ENCODE results near the gene IGFBP5. TPM values are rescaled to one million over a fixed set of nuclear protein-coding genes. Genes with fewer than 3 reads are reported as not detected.

Gene IGFBP5
- total RNA-seq, 1 donor from 2014 or later: 1,383 TPM

DNA sequence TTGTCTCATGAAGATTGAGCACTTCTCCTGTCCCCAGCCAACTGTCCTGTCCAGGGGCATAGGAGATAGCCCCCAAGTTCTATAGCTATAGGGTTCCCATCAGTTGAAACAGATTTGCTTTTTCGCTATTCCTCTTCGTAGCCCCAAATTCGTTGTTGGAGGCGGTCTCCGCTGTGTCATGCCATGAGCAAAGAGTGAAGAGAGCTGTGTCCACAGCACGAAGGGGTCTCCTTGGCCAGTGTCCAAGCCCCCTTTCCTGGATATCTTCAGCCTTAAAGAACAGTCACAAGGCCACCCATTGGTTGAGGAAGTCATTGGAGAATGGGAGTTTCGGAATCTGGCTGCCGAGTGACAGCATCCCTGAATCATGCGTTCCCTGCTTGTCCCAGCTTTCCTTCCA, 21.0 kb downstream of the IGFBP5 start:
- no peaks in the 10 kb centered on the region for H3K27me3 Mint-ChIP-seq (ENCODE audit: unreplicated experiment)
- peaks cover 50% of the 10 kb centered on the region for H3K36me3 Mint-ChIP-seq (ENCODE audit: unreplicated experiment)
- H3K9me3 Mint-ChIP-seq (ENCODE audit: unreplicated experiment): no peaks in the 10 kb centered on the region
- H3K4me3 Mint-ChIP-seq (ENCODE audit: unreplicated experiment): no peak overlapping the region
- H3K4me1 Mint-ChIP-seq (ENCODE audit: unreplicated experiment): peaks cover 4% of the 10 kb centered on the region
- TF ChIP-seq, protein P1, sequence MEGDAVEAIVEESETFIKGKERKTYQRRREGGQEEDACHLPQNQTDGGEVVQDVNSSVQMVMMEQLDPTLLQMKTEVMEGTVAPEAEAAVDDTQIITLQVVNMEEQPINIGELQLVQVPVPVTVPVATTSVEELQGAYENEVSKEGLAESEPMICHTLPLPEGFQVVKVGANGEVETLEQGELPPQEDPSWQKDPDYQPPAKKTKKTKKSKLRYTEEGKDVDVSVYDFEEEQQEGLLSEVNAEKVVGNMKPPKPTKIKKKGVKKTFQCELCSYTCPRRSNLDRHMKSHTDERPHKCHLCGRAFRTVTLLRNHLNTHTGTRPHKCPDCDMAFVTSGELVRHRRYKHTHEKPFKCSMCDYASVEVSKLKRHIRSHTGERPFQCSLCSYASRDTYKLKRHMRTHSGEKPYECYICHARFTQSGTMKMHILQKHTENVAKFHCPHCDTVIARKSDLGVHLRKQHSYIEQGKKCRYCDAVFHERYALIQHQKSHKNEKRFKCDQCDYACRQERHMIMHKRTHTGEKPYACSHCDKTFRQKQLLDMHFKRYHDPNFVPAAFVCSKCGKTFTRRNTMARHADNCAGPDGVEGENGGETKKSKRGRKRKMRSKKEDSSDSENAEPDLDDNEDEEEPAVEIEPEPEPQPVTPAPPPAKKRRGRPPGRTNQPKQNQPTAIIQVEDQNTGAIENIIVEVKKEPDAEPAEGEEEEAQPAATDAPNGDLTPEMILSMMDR (IDR thresholded peaks at IDR 0.05): no peak
- peak overlapping the region; percentile 61 for H3K27ac Mint-ChIP-seq (ENCODE audit: unreplicated experiment)
- no peak for DNase-seq (ENCODE audit: extremely low spot score, unreplicated experiment)

DNA sequence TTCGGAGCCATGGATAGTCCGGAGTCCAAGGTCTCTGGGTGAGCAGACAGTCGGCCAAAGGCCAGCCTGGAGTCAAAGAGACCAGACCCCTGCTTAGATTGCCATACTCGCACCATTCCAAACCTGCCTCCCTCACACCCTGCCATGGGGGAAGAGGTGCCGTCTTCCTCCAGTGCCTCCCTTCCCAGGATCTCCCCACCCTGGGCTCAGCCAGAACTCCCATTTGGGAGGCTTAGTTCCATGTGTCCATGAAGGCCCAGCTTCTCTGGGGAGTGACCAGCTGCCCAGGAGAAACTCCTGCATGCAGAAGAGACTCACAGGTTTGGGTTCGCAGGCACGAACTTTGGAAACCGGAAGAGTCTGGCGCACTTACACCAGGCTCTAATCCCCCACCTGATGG, 21.7 kb downstream of the IGFBP5 start:
- Mint-ChIP-seq H3K27me3 (ENCODE audit: unreplicated experiment) (no peaks in the 10 kb centered on the region), H3K36me3 (ENCODE audit: unreplicated experiment) (peaks cover 42% of the 10 kb centered on the region), H3K4me1 (ENCODE audit: unreplicated experiment) (no peaks in the 10 kb centered on the region), H3K27ac (ENCODE audit: unreplicated experiment) (peak overlapping the region; percentile 27), H3K4me3 (ENCODE audit: unreplicated experiment) (no peak overlapping the region), H3K9me3 (ENCODE audit: unreplicated experiment) (no peaks in the 10 kb centered on the region)
- DNase-seq (ENCODE audit: extremely low spot score, unreplicated experiment): no peak
- TF ChIP-seq, protein P1 (IDR thresholded peaks at IDR 0.05): no peak

DNA sequence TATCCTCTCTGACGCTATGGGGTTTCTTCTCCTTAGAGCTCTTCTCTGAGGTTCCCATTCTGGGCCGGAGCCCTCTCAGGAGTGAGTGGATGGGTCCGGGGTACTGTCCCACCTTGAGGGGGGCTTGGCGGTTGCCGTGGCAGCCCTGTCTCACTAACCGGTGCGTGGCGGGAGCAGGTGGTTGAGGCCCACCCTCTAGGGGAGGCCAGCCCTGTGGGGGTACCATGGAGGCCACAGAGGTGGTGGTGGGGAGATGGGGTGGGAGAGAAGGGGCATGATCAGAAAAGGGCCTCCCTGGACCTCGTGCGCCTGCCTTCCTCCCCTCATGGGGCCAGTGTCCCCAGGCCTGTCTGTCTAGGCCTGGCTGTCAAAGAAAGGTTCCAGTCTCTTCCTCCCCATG, 22.3 kb downstream of the IGFBP5 start:
- no peaks in the 10 kb centered on the region for H3K9me3 Mint-ChIP-seq (ENCODE audit: unreplicated experiment)
- peak overlapping the region; percentile 63 for H3K27ac Mint-ChIP-seq (ENCODE audit: unreplicated experiment)
- DNase-seq (ENCODE audit: extremely low spot score, unreplicated experiment): no peak
- peaks cover 38% of the 10 kb centered on the region for H3K36me3 Mint-ChIP-seq (ENCODE audit: unreplicated experiment)
- no peaks in the 10 kb centered on the region for H3K4me1 Mint-ChIP-seq (ENCODE audit: unreplicated experiment)
- no peaks in the 10 kb centered on the region for H3K27me3 Mint-ChIP-seq (ENCODE audit: unreplicated experiment)
- H3K4me3 Mint-ChIP-seq (ENCODE audit: unreplicated experiment): no peak overlapping the region
- TF ChIP-seq, protein P1 (IDR thresholded peaks at IDR 0.05): no peak

DNA sequence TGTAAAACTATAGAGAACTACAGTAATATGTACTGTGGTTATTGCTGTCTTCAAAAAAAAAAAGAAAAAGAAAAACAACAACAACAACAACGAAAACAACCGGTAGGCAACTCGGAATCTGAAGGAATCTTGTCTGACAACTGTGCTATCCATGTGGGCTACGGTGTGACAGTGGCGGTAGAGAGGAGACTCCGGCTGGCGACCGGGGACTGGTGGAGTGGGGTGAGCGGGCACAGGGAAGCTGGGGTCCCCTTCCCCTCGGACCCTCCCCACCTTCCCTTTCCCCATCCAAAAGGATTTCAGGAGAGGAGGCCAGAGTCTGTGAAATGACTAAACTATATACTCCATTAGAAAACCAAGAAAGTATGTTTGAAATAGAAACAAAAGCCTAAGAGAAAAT, 22.9 kb downstream of the IGFBP5 start:
- Mint-ChIP-seq H3K4me3 (ENCODE audit: unreplicated experiment) (no peak overlapping the region), H3K4me1 (ENCODE audit: unreplicated experiment) (no peaks in the 10 kb centered on the region), H3K27me3 (ENCODE audit: unreplicated experiment) (no peaks in the 10 kb centered on the region), H3K27ac (ENCODE audit: unreplicated experiment) (peak overlapping the region; percentile 77), H3K9me3 (ENCODE audit: unreplicated experiment) (no peaks in the 10 kb centered on the region), H3K36me3 (ENCODE audit: unreplicated experiment) (peaks cover 37% of the 10 kb centered on the region)
- TF ChIP-seq, protein P1 (IDR thresholded peaks at IDR 0.05): no peak
- no peak for DNase-seq (ENCODE audit: extremely low spot score, unreplicated experiment)

DNA sequence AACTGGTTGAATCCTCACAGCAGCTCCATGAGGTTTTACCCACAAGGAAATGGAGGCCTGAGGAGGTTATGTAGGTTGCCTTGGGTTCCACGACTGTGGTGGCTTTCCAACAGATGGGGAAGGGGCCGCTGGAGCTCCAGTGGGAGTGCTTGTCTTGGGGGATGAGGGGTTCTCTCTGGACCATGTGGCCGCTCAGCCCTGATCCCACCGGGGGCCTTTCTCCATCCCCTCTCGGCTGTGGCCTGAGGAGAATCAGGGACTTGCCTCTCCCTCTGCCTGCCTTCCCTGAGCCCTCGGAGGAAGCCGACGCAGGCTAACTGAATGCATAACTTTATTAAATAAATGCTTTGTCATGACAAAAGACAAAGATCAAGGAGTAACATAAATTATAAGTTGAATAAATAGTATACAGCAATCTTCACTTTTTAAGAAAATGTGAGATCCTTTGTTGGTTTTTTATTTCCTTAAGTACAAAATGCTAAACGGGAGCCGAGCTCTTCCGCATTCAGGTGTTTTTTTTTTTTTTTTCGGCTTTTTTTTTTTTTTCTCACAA, 23.5 kb downstream of the IGFBP5 start:
- Mint-ChIP-seq H3K4me3 (ENCODE audit: unreplicated experiment) (no peak overlapping the region), H3K9me3 (ENCODE audit: unreplicated experiment) (no peaks in the 10 kb centered on the region), H3K27ac (ENCODE audit: unreplicated experiment) (peak overlapping the region; percentile 77), H3K27me3 (ENCODE audit: unreplicated experiment) (no peaks in the 10 kb centered on the region), H3K36me3 (ENCODE audit: unreplicated experiment) (peaks cover 34% of the 10 kb centered on the region), H3K4me1 (ENCODE audit: unreplicated experiment) (no peaks in the 10 kb centered on the region)
- no peak for DNase-seq (ENCODE audit: extremely low spot score, unreplicated experiment)
- TF ChIP-seq, protein P1 (IDR thresholded peaks at IDR 0.05): no peak

All from osteocyte (in vitro differentiated cells).